HepG2 (cell line): Measurements from ENCODE around the gene SPTAN1. TPM values are rescaled to one million over a fixed set of nuclear protein-coding genes. Genes with fewer than 3 reads are reported as not detected.
"Not testable (repeated sequence)": the region's sequence is repeated elsewhere in the genome, so short reads cannot be mapped to it uniquely, and the experiment has no call there.

Experiments used
- ATAC-seq: fragments of 200-7000 bp; cut with Tn5 transposase; 3 replicates; pipeline ENCODE4 v1.9.1; 2020; ENCODE audit warnings: mild to moderate bottlenecking, moderate library complexity
- BruUV-seq: library from RNA; stranded (reverse); fragments of 400-500 nt; replicated peaks from 2 replicates; lab custom pipeline; 2021; lab: Mats Ljungman, UMichigan
- CTCF ChIA-PET: fragments of 300-600 bp; formaldehyde crosslinking; extraction: SDS; loops from one replicate; lab custom pipeline; 2021; ENCODE audit warnings: low total read pairs, inconsistent platforms, low intra/inter-chr PET ratio; lab: Yijun Ruan, JAX
- POLR2A ChIA-PET: fragments of 350-600 bp; sonication (Branson Sonifier 250); formaldehyde crosslinking; loops from one replicate; lab custom pipeline; 2020; ENCODE audit warnings: antibody characterized with exemption, inconsistent platforms; lab: Yijun Ruan, JAX
- DNase-seq: peaks from one replicate; pipeline ENCODE4 v3.0.0-alpha.2; 2015; ENCODE audit warnings: low spot score
- FAIRE-seq: peaks from 3 replicates; lab custom pipeline; 2011; peaks lifted over from hg19 to GRCh38; lab: Jason Lieb, UNC
- H2AFZ ChIP-seq: one replicate; pipeline ENCODE4 v1.6.1; 2011; ENCODE audit warnings: low read length, inconsistent platforms
- H3K27ac ChIP-seq: fragments of 300-600 bp; 3 replicates; pipeline ENCODE4 v1.8.0; 2011; ENCODE audit warnings: mixed run types, mild to moderate bottlenecking, mixed read lengths, low read length, inconsistent platforms; ENCODE audit not compliant: insufficient read depth; ENCODE audit errors: extremely low read length
- H3K27me3 ChIP-seq, 2 experiments: fragments of 200-600 bp in 1 of 2; 2 replicates in 1 of 2; 3 replicates in 1 of 2; pipeline versions ENCODE4 v1.6.0 to v1.8.0; 2011; ENCODE audit warnings: low read length in 2 of 2, mild to moderate bottlenecking in 2 of 2, moderate library complexity in 2 of 2, inconsistent platforms in 1 of 2; ENCODE audit not compliant: insufficient read depth in 2 of 2, control insufficient read depth in 1 of 2
- H3K36me3 ChIP-seq, 2 experiments: fragments of 200-600 bp in 1 of 2; replicated peaks in 1 of 2; 2 replicates in 1 of 2; 3 replicates in 1 of 2; pipeline versions ENCODE4 v1.5.1 to v1.8.0; 2011; ENCODE audit warnings: low read length in 2 of 2, inconsistent platforms in 1 of 2; ENCODE audit not compliant: insufficient read depth in 2 of 2, control insufficient read depth in 1 of 2
- H3K4me1 ChIP-seq: 2 replicates; pipeline ENCODE4 v1.5.1; 2012; ENCODE audit warnings: low read length, inconsistent platforms; ENCODE audit not compliant: insufficient read depth
- H3K4me2 ChIP-seq: 2 replicates; pipeline ENCODE4 v1.6.0; 2011; ENCODE audit warnings: low read depth, low read length, inconsistent platforms
- H3K4me3 ChIP-seq, 3 experiments: fragments of 200-600 bp in 1 of 3; sonication (generic), shearing (Covaris generic) in 1 of 3; replicated peaks in 1 of 3; 2 replicates each; pipeline ENCODE4 v1.5.1; 2011 to 2016; ENCODE audit warnings: low read length in 3 of 3, inconsistent platforms in 2 of 3, low read depth in 2 of 3, mild to moderate bottlenecking in 2 of 3, control low read depth in 1 of 3, mixed read lengths in 1 of 3; ENCODE audit not compliant: insufficient read depth in 1 of 3
- H3K79me2 ChIP-seq: one replicate; pipeline ENCODE4 v1.6.1; 2011; ENCODE audit warnings: low read length, inconsistent platforms; ENCODE audit not compliant: insufficient read depth
- H3K9ac ChIP-seq: 2 replicates; pipeline ENCODE4 v1.6.0; 2011; ENCODE audit warnings: mild to moderate bottlenecking, low read depth, low read length, inconsistent platforms; ENCODE audit not compliant: insufficient read depth
- H3K9me3 ChIP-seq: 2 replicates; pipeline ENCODE4 v1.5.1; 2012; ENCODE audit warnings: mild to moderate bottlenecking, low read length
- H4K20me1 ChIP-seq: 2 replicates; pipeline ENCODE4 v1.6.0; 2011; ENCODE audit warnings: inconsistent platforms, mild to moderate bottlenecking, low read length, moderate library complexity; ENCODE audit not compliant: insufficient read depth
- CENPBD1 ChIP-seq: sonication (generic); formaldehyde crosslinking; IDR thresholded peaks from 2 replicates; pipeline ENCODE4 v1.8.0; 2022; ENCODE audit warnings: missing genetic modification reagents, low read depth, mild to moderate bottlenecking, borderline replicate concordance
- CTCF ChIP-seq: sonication (generic); formaldehyde crosslinking; IDR thresholded peaks from 2 replicates; pipeline ENCODE4 v1.5.0; 2020; ENCODE audit warnings: mild to moderate bottlenecking, missing genetic modification reagents, moderate library complexity
- ZFY ChIP-seq: sonication (generic); formaldehyde crosslinking; IDR thresholded peaks from 2 replicates; pipeline ENCODE4 v1.4.0; 2020; ENCODE audit warnings: missing genetic modification reagents
- ZMYM3 ChIP-seq: sonication (generic); formaldehyde crosslinking; IDR thresholded peaks from 2 replicates; pipeline ENCODE4 v1.5.1; 2020; ENCODE audit warnings: mild to moderate bottlenecking, missing genetic modification reagents
- ZNF687 ChIP-seq: sonication (generic); formaldehyde crosslinking; IDR thresholded peaks from 2 replicates; pipeline ENCODE4 v1.5.1; 2020; ENCODE audit warnings: mild to moderate bottlenecking, missing genetic modification reagents, moderate library complexity
- ZNF770 ChIP-seq: sonication (generic); formaldehyde crosslinking; IDR thresholded peaks from 2 replicates; pipeline ENCODE4 v1.5.0; 2020; ENCODE audit warnings: mild to moderate bottlenecking, missing genetic modification reagents
- ZNF816 ChIP-seq: sonication (generic); formaldehyde crosslinking; IDR thresholded peaks from 2 replicates; pipeline ENCODE4 v1.8.0; 2022; ENCODE audit warnings: missing genetic modification reagents, mild to moderate bottlenecking, borderline replicate concordance
- WGBS: methylation state at CpG from one replicate; pipeline ENCODE4 v1.1.6; 2017; ENCODE audit warnings: low lambda C conversion rate; 5-methylcytosine and 5-hydroxymethylcytosine counted together
- in situ Hi-C: cut with HindIII; loops from 2 replicates; pipeline ENCODE4 v1.10.0; 2017; ENCODE audit warnings: low pct_unique_long_range_greater_than_20kb; ENCODE audit not compliant: extremely low pct_ligation_motif_present
- intact Hi-C: fragments of 100-400 bp; cut with micrococcal nuclease; formaldehyde crosslinking; loops from one replicate; pipeline ENCODE4 v1.10.0; 2022; ENCODE audit not compliant: unreplicated experiment
- polyA plus RNA-seq, 8 experiments: library from polyadenylated mRNA; depleted of rRNA in 3 of 8; stranded (reverse) in 7 of 8; unstranded in 1 of 8; fragments of >200 nt; fragmentation: Illumina TruSeq in 4 of 8; extraction: Trizol in 4 of 8; gene quantifications; 2 replicates each; pipeline versions ENCODE4 v1.2.1 to v1.2.3, GENCODE V29; 2011 to 2016; ENCODE audit warnings: low read depth in 4 of 8, missing spikeins in 1 of 8, mixed read lengths in 1 of 8; ENCODE audit not compliant: insufficient read depth in 1 of 8
- total RNA-seq, 5 experiments: library from RNA; depleted of rRNA; stranded (reverse); fragments of >200 nt; fragmentation: Illumina TruSeq; extraction: Trizol; gene quantifications; 2 replicates each; pipeline ENCODE4 v1.2.3, GENCODE V29; 2016; ENCODE audit warnings: low read depth in 1 of 5

Gene SPTAN1
- total and polyA plus RNA-seq, 2 of the 13 experiments (the other 11 are each of a cell fraction or from before 2014, with no cell fraction given), result 106 to 111 TPM

- no peak overlapping the region for H3K27ac ChIP-seq
- H3K9ac ChIP-seq, result no peak overlapping the region
- H3K9me3 ChIP-seq, result no peaks in the 10 kb centered on the region
- no peak for TF ChIP-seq ZNF816 (CRISPR knock-in tag)
- no peak for TF ChIP-seq CENPBD1
- TF ChIP-seq ZMYM3 (CRISPR knock-in tag), result peak; percentile 51; the same call in 1 of the 2 replicates
- TF ChIP-seq, all 625 proteins: peak for 1
- no peak overlapping the region for H3K4me3 ChIP-seq
- H3K79me2 ChIP-seq, result no peaks in the 10 kb centered on the region
- no peak overlapping the region for H2AFZ ChIP-seq
- POLR2A ChIA-PET, result no interaction called here
- H3K36me3 ChIP-seq, result peaks cover 3 to 4% of the 10 kb centered on the region in 2 experiments; a peak in 2 of 5 replicates
- ATAC-seq, result no peak
- no peak overlapping the region for H3K4me2 ChIP-seq
- BruUV-seq, result no TSS peak
- no peaks in the 10 kb centered on the region for H3K4me1 ChIP-seq
- FAIRE-seq, result no peak
- CTCF ChIA-PET, result no interaction called here
- no peaks in the 10 kb centered on the region for H4K20me1 ChIP-seq
- no peak for DNase-seq
- intact Hi-C loops (no loop called here), in situ Hi-C loops (no loop called here)
- H3K27me3 ChIP-seq, result no peaks in the 10 kb centered on the region
- WGBS, result 83% methylated on average over 11 of the region's 12 CpGs
Measured at GRCh38 chr9:128643519-128644300, 91.3 kb downstream of the SPTAN1 start.

GRCh38 chr9:128648206-128648605, 95.8 kb downstream of the SPTAN1 start:
- H3K4me3 ChIP-seq, H3K4me2 ChIP-seq, H3K9me3 ChIP-seq, FAIRE-seq, H3K27ac ChIP-seq, H3K9ac ChIP-seq, H3K27me3 ChIP-seq, intact Hi-C loops, H2AFZ ChIP-seq, H3K79me2 ChIP-seq, in situ Hi-C loops, H3K4me1 ChIP-seq, BruUV-seq, H3K36me3 ChIP-seq, H4K20me1 ChIP-seq: not testable (repeated sequence)
- DNase-seq (peak; percentile 40), ATAC-seq (peak; percentile 94)
- 90% methylated on average over 7 of the region's 9 CpGs for WGBS
- ChIA-PET CTCF (interaction anchor here (0.7 to 1.3 kb wide), 4 partner anchors 13 to 279 kb away, joined by 3 to 7 read pairs (median 4); partner anchors contain the start of gene PKN3), POLR2A (interaction anchor here (0.7 kb wide), 1 partner anchor 170 kb away, joined by 3 read pairs; the partner anchor contains the start of gene ENDOG)
- TF ChIP-seq ZNF770 (CRISPR knock-in tag), result peak; percentile 85; the same call in 1 of the 2 replicates
- TF ChIP-seq CTCF (CRISPR knock-in tag), result peak; percentile 78
- TF ChIP-seq ZNF687, result peak; percentile 65
- TF ChIP-seq ZFY, result peak; percentile 78
